GM12878 (cell line): ENCODE measurements around the gene NT5DC3. TPM values are rescaled to one million over a fixed set of nuclear protein-coding genes. Genes with fewer than 3 reads are reported as not detected.

ENCODE experiments used
- ATAC-seq: fragments of 200-7000 bp; cut with Tn5 transposase; 3 replicates; pipeline ENCODE4 v1.9.1; 2020; ENCODE audit warnings: mild to moderate bottlenecking, moderate library complexity
- BruUV-seq: library from RNA; stranded (reverse); fragments of 400-500 nt; replicated peaks from 2 replicates; lab custom pipeline; 2021; lab: Mats Ljungman, UMichigan
- CTCF ChIA-PET: fragments of 300-600 bp; sonication (Branson Sonifier 250); formaldehyde crosslinking; extraction: SDS; loops from one replicate; lab custom pipeline; 2021; ENCODE audit warnings: inconsistent platforms; lab: Yijun Ruan, JAX
- POLR2A ChIA-PET: fragments of 350-600 bp; formaldehyde crosslinking; extraction: SDS; loops from one replicate; lab custom pipeline; 2021; ENCODE audit warnings: inconsistent platforms; lab: Charles Lee
- RAD21 ChIA-PET: fragments of 300-600 bp; sonication (Branson Sonifier 250); formaldehyde crosslinking; loops from one replicate; lab custom pipeline; 2023; ENCODE audit warnings: antibody characterized with exemption; ENCODE audit not compliant: unreplicated experiment; lab: Charles Lee
- SMC1A ChIA-PET: fragments of 300-600 bp; sonication (Branson Sonifier 250); formaldehyde crosslinking; loops from one replicate; lab custom pipeline; 2023; ENCODE audit not compliant: unreplicated experiment, uncharacterized antibody; lab: Charles Lee
- DNase-seq: peaks from one replicate; pipeline ENCODE4 v3.0.0-alpha.2; 2011; ENCODE audit warnings: low read depth, low spot score
- FAIRE-seq: peaks from 3 replicates; lab custom pipeline; 2011; peaks lifted over from hg19 to GRCh38; lab: Jason Lieb, UNC
- H2AFZ ChIP-seq: 2 replicates; pipeline ENCODE4 v1.6.0; 2011; ENCODE audit warnings: low read depth, low read length, control low read depth; ENCODE audit not compliant: control insufficient read depth
- H3K27ac ChIP-seq: 2 replicates; pipeline ENCODE4 v1.5.1; 2011; ENCODE audit warnings: control low read depth; ENCODE audit not compliant: control insufficient read depth, insufficient read depth
- H3K27me3 ChIP-seq, 2 experiments: replicated peaks in 1 of 2; 2 replicates each; pipeline versions ENCODE4 v1.6.0 to v1.6.1; 2011; ENCODE audit warnings: low read length in 1 of 2; ENCODE audit not compliant: control insufficient read depth in 2 of 2, insufficient read depth in 2 of 2
- H3K36me3 ChIP-seq, 2 experiments: 2 replicates each; pipeline ENCODE4 v1.5.1; 2011; ENCODE audit warnings: low read length in 1 of 2; ENCODE audit not compliant: control insufficient read depth in 2 of 2, insufficient read depth in 2 of 2
- H3K4me1 ChIP-seq: 2 replicates; pipeline ENCODE4 v1.6.1; 2011; ENCODE audit warnings: mild to moderate bottlenecking, low read length, moderate library complexity, mixed read lengths; ENCODE audit not compliant: control insufficient read depth, insufficient read depth
- H3K4me2 ChIP-seq: 2 replicates; pipeline ENCODE4 v1.6.0; 2011; ENCODE audit warnings: control low read depth; ENCODE audit not compliant: control insufficient read depth, insufficient read depth
- H3K4me3 ChIP-seq: fragments of 200-600 bp; sonication (generic); 2 replicates; pipeline ENCODE4 v1.5.1; 2016
- H3K79me2 ChIP-seq: 2 replicates; pipeline ENCODE4 v1.6.0; 2011; ENCODE audit warnings: low read length; ENCODE audit not compliant: control insufficient read depth, insufficient read depth
- H3K9ac ChIP-seq: 2 replicates; pipeline ENCODE4 v1.8.0; 2011; ENCODE audit warnings: low read length, control low read depth, mixed read lengths; ENCODE audit not compliant: control insufficient read depth, insufficient read depth
- H3K9me3 ChIP-seq: replicated peaks from 3 replicates; pipeline ENCODE4 v1.5.1; 2011; ENCODE audit warnings: mild to moderate bottlenecking, low read length; ENCODE audit not compliant: control insufficient read depth, insufficient read depth
- H4K20me1 ChIP-seq: 2 replicates; pipeline ENCODE4 v1.6.0; 2011; ENCODE audit not compliant: control insufficient read depth, insufficient read depth
- BCL3 ChIP-seq: IDR thresholded peaks from 2 replicates; pipeline ENCODE4 v1.6.1; 2011; ENCODE audit warnings: borderline replicate concordance, low read depth, mild to moderate bottlenecking, moderate library complexity, low read length; ENCODE audit not compliant: insufficient read depth, poor library complexity, severe bottlenecking
- CBX3 ChIP-seq: fragments of 200-600 bp; sonication (generic); IDR thresholded peaks from 2 replicates; pipeline ENCODE4 v1.6.1; 2016; ENCODE audit warnings: low read depth, borderline replicate concordance
- CBX5 ChIP-seq: sonication (generic); IDR thresholded peaks from 2 replicates; pipeline ENCODE4 v1.6.1; 2016; ENCODE audit warnings: low read depth, moderate library complexity, mild to moderate bottlenecking, inconsistent platforms
- KAT2A ChIP-seq: conservative IDR thresholded peaks from 2 replicates; pipeline ENCODE4 v1.6.1; 2011; ENCODE audit warnings: low read depth, low read length; ENCODE audit not compliant: control insufficient read depth
- KLF5 ChIP-seq: fragments of 450-650 bp; IDR thresholded peaks from 2 replicates; pipeline ENCODE4 v1.6.1; 2014; ENCODE audit warnings: mild to moderate bottlenecking; ENCODE audit not compliant: partially characterized antibody
- MYC ChIP-seq: IDR thresholded peaks from 2 replicates; pipeline ENCODE4 v1.6.1; 2011; ENCODE audit warnings: mild to moderate bottlenecking, low read length, moderate library complexity, inconsistent platforms; ENCODE audit not compliant: insufficient read depth, insufficient replicate concordance, insufficient read length, severe bottlenecking
- POLR2AphosphoS5 ChIP-seq: IDR thresholded peaks from 2 replicates; pipeline ENCODE4 v1.6.1; 2011; ENCODE audit warnings: mild to moderate bottlenecking, low read length, inconsistent platforms
- SPI1 ChIP-seq: IDR thresholded peaks from 2 replicates; pipeline ENCODE4 v1.6.1; 2011; ENCODE audit warnings: low read depth, mild to moderate bottlenecking, low read length, moderate library complexity, borderline replicate concordance; ENCODE audit not compliant: insufficient read depth
- TCF7 ChIP-seq: IDR thresholded peaks from 2 replicates; pipeline ENCODE4 v1.6.1; 2014; ENCODE audit warnings: antibody characterized with exemption, borderline replicate concordance
- ZBTB40 ChIP-seq: fragments of 450-650 bp; IDR thresholded peaks from 2 replicates; pipeline ENCODE4 v1.6.1; 2016; ENCODE audit warnings: mild to moderate bottlenecking, moderate library complexity, borderline replicate concordance
- ZNF24 ChIP-seq: fragments of 450-650 bp; IDR thresholded peaks from 2 replicates; pipeline ENCODE4 v1.6.1; 2017; ENCODE audit warnings: antibody characterized with exemption, mild to moderate bottlenecking
- WGBS: methylation state at CpG from one replicate; pipeline ENCODE4 v1.1.6; 2016; ENCODE audit warnings: low lambda C conversion rate; ENCODE audit not compliant: insufficient replicate concordance, insufficient coverage; ENCODE audit errors: missing lambda C conversion rate; 5-methylcytosine and 5-hydroxymethylcytosine counted together
- in situ Hi-C: fragments of 300-500 bp; cut with MboI; formaldehyde crosslinking; loops from 9 replicates; pipeline ENCODE4 v1.14.3; 2018; ENCODE audit warnings: mixed read lengths
- intact Hi-C: fragments of 100-400 bp; cut with micrococcal nuclease; formaldehyde crosslinking; loops from one replicate; pipeline ENCODE4 v1.14.2; 2022; ENCODE audit not compliant: unreplicated experiment
- polyA plus RNA-seq, 11 experiments: library from polyadenylated mRNA; depleted of rRNA in 4 of 11; unstranded in 6 of 11; stranded (reverse) in 5 of 11; fragments of >200 nt; fragmentation: Nextera tagmentation in 4 of 11; fragmentation: Illumina TruSeq in 1 of 11; extraction: Ambion mirVana in 4 of 11; extraction: Trizol in 1 of 11; gene quantifications; 1 replicate in 1 of 11; 2 replicates in 10 of 11; pipeline versions ENCODE4 v1.2.1 to v1.2.3, GENCODE V29; 2011 to 2016; ENCODE audit warnings: inconsistent platforms in 2 of 11, missing spikeins in 2 of 11, low read depth in 1 of 11
- total RNA-seq, 4 experiments: library from RNA; depleted of rRNA in 3 of 4; stranded (reverse); fragments of >200 nt in 3 of 4; fragmentation: Illumina TruSeq in 1 of 4; extraction: Trizol in 1 of 4; gene quantifications; 2 replicates each; pipeline versions ENCODE4 v1.2.1 to v1.2.3, GENCODE V29; 2013 to 2021

Gene NT5DC3
- total and polyA plus RNA-seq, 10 of the 15 experiments (the other 5 are each of a cell fraction or from before 2014, with no cell fraction given): 2.0 to 12.4 (median 5.9) TPM

- 93% methylated on average over 4 of the region's 4 CpGs for WGBS
- Histone ChIP-seq H2AFZ (no peak overlapping the region), H3K4me3 (no peak overlapping the region), H3K4me1 (no peaks in the 10 kb centered on the region), H3K27ac (no peak overlapping the region), H3K27me3 (no peaks in the 10 kb centered on the region), H4K20me1 (no peaks in the 10 kb centered on the region), H3K79me2 (no peaks in the 10 kb centered on the region), H3K9ac (no peak overlapping the region), H3K36me3 (peaks cover 5% of the 10 kb centered on the region in 2 experiments; a peak in 2 of 4 replicates), H3K4me2 (no peak overlapping the region), H3K9me3 (no peaks in the 10 kb centered on the region)
- intact Hi-C loops: no loop called here
- TF ChIP-seq BCL3: no peak
- no peak for TF ChIP-seq ZNF24
- TF ChIP-seq TCF7: no peak
- TF ChIP-seq KAT2A: no peak
- no peak for TF ChIP-seq MYC
- TF ChIP-seq CBX5: no peak
- TF ChIP-seq ZBTB40: no peak
- no peak for TF ChIP-seq CBX3
- TF ChIP-seq KLF5: no peak
- TF ChIP-seq SPI1: no peak
- TF ChIP-seq POLR2AphosphoS5: no peak
- no TSS peak for BruUV-seq
- SMC1A ChIA-PET: no interaction called here
- ATAC-seq (no peak), DNase-seq (no peak), FAIRE-seq (no peak)
- RAD21 ChIA-PET: no interaction called here
- POLR2A ChIA-PET: no interaction called here
- CTCF ChIA-PET: no interaction called here
- in situ Hi-C loops: no loop called here
Measured at GRCh38 chr12:103798586-103798985, 42.4 kb downstream of the NT5DC3 start.
